ENCODE data around the gene LINC00237. TPM values are rescaled to one million over a fixed set of nuclear protein-coding genes. Genes with fewer than 3 reads are reported as not detected.

The LINC00237 gene
- total and polyA plus RNA-seq, 9 of the 15 experiments (the other 6 are each of a cell fraction or from before 2014, with no cell fraction given), result not detected

DNA sequence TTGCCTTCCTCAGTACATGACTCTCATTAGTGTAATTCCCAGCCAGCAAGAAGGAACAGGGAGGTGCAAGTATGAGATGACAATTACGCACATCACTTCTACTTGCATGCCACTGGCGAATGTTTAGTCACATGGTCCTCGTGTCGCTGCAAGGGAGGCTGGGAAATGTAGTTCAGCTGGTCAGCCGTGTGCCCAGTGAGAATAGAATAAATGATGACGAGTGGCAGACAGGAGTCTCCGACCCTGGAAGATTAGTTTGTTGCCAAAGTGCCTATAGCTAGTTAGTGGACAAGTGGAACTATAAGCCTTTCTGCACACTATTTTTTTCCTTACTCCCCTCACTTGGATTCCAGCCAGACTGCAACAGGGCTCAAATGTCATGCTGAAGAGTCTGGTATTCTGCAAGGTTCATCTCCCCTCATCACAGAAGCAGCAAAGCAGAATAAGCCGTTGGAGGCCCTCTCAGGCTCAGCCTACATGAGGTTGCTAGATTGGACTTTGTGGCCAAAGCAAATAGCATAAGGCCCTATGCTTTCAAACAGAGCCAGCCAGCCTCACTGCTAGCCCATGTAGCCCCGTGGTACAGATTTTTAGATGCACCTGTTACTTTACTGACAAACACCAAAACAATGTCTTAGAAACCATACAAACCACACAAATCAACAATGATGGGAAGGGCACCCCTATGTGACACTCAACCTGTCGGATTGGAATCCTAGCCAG, 9.7 kb downstream of the LINC00237 start (continued):
- TF ChIP-seq ZNF318 (IDR thresholded peaks at IDR 0.05; ENCODE audit: borderline replicate concordance in 1 of 2, low read depth in 1 of 2), result no peak
- TF ChIP-seq ZNF143 (CRISPR knock-in tag; IDR thresholded peaks at IDR 0.05), result peak; percentile 83
- TF ChIP-seq, protein P1, sequence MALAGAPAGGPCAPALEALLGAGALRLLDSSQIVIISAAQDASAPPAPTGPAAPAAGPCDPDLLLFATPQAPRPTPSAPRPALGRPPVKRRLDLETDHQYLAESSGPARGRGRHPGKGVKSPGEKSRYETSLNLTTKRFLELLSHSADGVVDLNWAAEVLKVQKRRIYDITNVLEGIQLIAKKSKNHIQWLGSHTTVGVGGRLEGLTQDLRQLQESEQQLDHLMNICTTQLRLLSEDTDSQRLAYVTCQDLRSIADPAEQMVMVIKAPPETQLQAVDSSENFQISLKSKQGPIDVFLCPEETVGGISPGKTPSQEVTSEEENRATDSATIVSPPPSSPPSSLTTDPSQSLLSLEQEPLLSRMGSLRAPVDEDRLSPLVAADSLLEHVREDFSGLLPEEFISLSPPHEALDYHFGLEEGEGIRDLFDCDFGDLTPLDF (CRISPR knock-in tag; IDR thresholded peaks at IDR 0.05), result no peak
- no peak for TF ChIP-seq BRD9 (IDR thresholded peaks at IDR 0.05; ENCODE audit: low read depth, partially characterized antibody)
- no peak for TF ChIP-seq IRF1 (CRISPR knock-in tag; IDR thresholded peaks at IDR 0.05; ENCODE audit: borderline replicate concordance)
- no peak for TF ChIP-seq POLR2AphosphoS2 (IDR thresholded peaks at IDR 0.05; ENCODE audit: low read length)
- TF ChIP-seq ZKSCAN1 (IDR thresholded peaks at IDR 0.05; ENCODE audit: low read depth, low read length), result no peak
- no peak for TF ChIP-seq RERE (CRISPR knock-in tag; IDR thresholded peaks at IDR 0.05; ENCODE audit: borderline replicate concordance)
